Right lung (tissue), 5 donors: Measurements from ENCODE around the gene MN1. TPM values are rescaled to one million over a fixed set of nuclear protein-coding genes. Genes with fewer than 3 reads are reported as not detected.

ENCODE experiments used
- DNase-seq, 2 donors: peaks; one replicate each; pipeline ENCODE4 v3.0.0-alpha.2; 2013
- polyA plus RNA-seq, 5 donors: library from polyadenylated mRNA; unstranded; fragments of 120-200 nt; gene quantifications; one replicate each; pipeline versions ENCODE4 v1.2.1 to v1.2.3, GENCODE V29; 2013; ENCODE audit warnings: inconsistent platforms in 1 of 5, low replicate concordance in 1 of 5; ENCODE audit not compliant: insufficient read length in 5 of 5, insufficient read depth in 1 of 5

The MN1 gene
- polyA plus RNA-seq, 5 donors: 2.1 to 3.1 (median 2.2) TPM

DNA sequence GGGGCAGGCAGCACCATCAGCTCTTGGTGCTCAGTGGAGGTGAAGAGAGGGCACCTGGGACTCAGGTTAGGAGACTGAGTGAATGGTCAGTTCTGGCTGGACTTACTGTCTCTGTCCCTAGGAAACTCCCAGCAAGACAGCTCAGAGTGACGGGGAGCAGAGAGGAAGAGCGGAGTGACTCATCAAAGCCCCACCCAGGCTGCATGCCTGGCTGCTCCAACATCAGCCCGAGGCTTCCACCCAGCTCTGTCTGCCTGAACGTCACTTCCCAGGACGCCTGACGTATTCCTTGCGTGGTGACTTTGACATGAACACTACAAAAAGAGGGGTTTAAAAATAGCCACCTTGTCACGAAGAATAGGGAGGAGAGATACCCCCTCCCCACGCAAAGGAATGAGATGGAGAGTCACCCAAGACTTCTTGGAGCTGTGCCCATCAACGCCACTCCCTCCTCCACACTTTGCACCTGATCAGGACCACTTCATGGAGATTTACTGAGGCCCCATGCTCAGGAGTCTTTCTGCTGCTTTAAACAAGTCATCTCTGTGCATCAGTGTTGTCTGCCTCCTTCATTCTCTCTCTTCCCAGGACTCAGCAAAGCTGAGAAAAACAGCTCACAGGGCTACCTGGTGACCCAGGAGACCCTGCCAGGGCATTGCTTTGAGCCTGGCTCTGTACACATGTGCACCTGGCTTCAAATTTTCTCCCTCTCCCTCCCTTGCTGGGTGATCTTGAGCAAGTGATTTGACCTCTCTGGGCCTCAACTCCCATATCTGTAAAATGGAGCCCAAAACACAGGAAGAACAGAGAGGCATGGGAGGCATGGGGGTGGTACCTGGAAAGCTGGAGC, 83.1 kb downstream of the MN1 start:
- no peak for DNase-seq

DNA sequence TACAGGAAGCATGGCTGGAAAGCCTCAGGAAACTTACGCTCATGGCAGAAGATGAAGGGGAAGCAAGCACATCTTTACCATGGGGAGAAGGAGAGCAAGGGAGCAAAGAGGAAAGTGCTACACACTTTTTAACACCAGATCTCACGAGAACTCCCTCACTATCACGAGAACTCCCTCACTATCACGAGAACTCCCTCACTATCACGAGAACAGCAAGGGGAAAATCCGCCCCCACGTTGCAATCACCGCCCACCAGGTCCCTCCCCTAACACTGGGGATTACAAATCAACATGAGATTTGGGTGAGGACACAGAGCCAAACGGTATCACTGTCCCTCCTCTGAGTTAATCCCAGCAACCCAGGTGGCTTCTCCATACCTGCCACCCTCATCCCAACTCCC, 84.5 kb downstream of the MN1 start:
- DNase-seq: no peak

- DNase-seq: no peak
These were observed 85.5 kb downstream of the MN1 start for GRCh38 chr22:27716074-27716473.

DNA sequence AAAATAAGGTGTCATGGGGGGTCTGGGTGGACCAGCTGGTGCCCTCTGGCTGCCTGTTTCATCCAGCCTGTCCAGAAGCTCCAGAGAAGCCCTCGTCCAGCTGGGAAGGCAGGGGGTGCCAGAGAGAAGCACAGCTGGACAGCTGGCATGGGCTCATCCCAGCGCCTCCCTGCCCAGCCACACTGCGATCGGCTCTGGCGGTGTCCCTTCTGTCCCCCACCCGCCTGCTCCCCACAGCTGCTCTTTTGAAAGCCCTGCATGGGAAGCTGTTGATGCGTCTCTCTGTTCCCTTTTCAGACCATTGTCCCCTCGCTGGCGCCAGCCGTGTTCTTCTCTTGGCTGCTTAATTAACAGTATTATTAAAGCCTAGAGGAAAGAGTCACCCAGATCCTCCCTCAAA, 86.5 kb downstream of the MN1 start:
- DNase-seq: no peak

- DNase-seq: no peak
These were observed 87.5 kb downstream of the MN1 start for GRCh38 chr22:27714068-27714467.

GRCh38 chr22:27713461-27713860, 88.1 kb downstream of the MN1 start:
- DNase-seq: no peak

- DNase-seq: no peak
These were observed 89.8 kb downstream of the MN1 start for GRCh38 chr22:27711756-27712155.

DNA sequence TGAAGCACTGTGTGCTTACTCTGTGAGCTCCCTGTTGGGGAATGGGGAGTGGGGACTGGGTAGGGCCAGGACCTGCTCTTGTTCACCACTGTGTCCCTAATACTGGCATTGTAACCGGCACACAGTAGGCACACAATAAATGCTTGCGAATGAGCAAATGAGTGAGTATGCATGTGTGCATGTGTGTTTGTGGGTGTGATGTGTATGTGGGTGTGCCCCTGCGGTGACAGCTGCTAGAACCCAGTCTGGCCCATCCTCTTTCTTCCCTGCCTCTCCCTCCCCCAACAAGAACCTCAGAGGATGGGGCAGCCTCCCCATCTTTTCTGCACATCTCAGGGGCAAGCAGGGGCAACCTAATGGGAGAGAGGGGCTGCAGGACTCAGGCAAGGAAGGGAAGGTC, 90.5 kb downstream of the MN1 start:
- no peak for DNase-seq

DNA sequence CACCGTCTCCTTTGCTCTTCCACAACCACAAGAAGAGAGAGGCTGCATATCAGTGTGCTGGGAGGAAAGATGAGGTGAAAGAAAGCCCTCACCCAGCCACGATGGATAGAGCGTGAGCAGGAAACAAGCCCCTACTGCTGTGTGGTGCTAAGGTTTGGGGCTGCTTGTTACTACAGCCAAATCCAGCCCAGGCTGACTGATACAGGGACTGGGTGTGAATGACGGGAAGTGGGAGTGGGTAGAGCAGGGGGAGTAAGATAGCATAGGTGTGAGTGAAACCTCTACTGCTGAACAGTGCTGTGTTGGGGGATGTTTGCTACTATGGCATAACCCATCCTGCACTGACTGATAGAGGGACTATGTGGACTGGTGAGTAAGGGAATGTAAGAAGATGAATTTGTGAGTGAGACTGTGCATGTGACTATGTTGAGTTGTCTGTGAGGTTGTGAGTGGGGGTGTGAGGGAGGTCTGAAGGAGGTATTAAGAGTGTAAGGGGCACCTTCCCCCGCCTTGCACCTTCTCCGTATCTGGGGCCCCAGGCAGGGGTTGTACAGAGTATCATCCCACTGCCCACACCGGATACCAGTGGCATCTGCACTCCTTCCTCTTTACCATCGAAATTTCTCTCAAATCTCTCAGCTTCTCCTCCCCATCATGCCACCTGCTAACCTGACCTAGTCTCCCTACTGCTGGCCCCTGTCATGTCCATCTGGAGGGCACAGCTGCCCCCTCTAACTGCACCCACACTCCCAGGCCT, 91.5 kb downstream of the MN1 start:
- no peak for DNase-seq

GRCh38 chr22:27706489-27706888, 95.1 kb downstream of the MN1 start:
- DNase-seq: no peak

GRCh38 chr22:27705408-27706080, 96.0 kb downstream of the MN1 start:
- DNase-seq: no peak

GRCh38 chr22:27704581-27704980, 97.0 kb downstream of the MN1 start:
- DNase-seq: no peak

DNA sequence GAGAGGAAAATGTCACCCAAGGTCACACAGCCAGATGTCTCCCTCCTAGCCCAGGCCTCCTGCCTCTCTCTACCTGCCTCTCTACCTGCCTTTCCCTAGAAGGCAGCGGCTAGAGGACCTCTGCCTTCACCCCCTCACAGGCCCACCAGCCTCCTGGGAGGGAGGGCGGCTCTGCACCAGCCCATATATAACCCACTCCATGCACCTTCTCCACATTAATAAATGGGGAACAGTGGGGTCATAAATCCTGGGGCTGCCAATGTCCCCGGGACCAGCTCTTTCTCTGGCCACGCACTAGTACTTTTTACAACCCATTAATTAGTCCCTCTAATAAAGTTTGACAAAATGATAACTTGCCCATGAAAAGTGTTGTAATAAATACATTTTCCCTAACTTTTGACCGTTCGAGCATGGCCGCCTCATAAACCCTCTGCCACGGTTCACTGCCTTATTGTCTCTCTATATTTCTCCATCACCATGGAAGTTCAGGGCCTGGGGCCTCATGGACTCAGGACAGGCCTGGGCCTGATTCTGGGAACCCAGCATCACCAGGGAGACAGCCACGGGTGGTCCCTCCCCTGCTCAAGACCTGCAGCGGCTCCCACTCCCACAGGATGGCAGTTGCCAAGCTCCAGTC, 102.1 kb downstream of the MN1 start:
- no peak for DNase-seq

DNA sequence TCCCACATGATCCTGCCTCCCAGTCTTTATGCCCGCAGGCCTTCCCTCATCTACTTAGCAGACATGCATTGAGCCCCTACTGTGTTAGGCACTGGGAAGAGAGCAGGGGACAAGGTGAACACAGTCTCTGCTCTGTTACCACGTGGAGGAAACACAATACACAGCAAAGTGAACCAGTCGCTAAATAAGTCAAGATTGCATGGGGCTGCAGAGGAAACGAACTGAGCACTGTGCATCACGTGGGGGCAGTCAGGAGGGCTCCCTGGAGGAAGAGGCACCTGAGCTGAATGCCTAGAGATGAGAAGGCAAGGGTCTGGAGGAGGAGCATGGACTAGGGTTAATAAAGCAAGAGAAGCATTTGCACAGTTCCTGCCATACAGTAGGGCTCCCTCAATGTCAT, 102.7 kb downstream of the MN1 start:
- DNase-seq: no peak

Other genes starting within 250 kb of the MN1 start
- 10 to 100 TPM; 59.1 to 81.1 (median 71.4) TPM for gene PITPNB, start 117.5 kb upstream of the MN1 start, polyA plus RNA-seq